PC-9 (cell line): ENCODE results near the gene CAMTA1.

Source experiments
- EZH2 ChIP-seq: fragments of 200-600 bp; sonication (generic); IDR thresholded peaks from 2 replicates; pipeline ENCODE4 v1.8.0; 2017; ENCODE audit warnings: antibody characterized with exemption, low read depth
- TF ChIP-seq, protein P1 (sequence below): fragments of 200-600 bp; sonication (generic); conservative IDR thresholded peaks from 2 replicates; pipeline ENCODE4 v1.6.1; 2017; ENCODE audit warnings: mixed run types, antibody characterized with exemption, mild to moderate bottlenecking, moderate library complexity

GRCh38 chr1:7606096-7606495 lies 820.8 kb downstream of the CAMTA1 start:
- TF ChIP-seq, protein P1, sequence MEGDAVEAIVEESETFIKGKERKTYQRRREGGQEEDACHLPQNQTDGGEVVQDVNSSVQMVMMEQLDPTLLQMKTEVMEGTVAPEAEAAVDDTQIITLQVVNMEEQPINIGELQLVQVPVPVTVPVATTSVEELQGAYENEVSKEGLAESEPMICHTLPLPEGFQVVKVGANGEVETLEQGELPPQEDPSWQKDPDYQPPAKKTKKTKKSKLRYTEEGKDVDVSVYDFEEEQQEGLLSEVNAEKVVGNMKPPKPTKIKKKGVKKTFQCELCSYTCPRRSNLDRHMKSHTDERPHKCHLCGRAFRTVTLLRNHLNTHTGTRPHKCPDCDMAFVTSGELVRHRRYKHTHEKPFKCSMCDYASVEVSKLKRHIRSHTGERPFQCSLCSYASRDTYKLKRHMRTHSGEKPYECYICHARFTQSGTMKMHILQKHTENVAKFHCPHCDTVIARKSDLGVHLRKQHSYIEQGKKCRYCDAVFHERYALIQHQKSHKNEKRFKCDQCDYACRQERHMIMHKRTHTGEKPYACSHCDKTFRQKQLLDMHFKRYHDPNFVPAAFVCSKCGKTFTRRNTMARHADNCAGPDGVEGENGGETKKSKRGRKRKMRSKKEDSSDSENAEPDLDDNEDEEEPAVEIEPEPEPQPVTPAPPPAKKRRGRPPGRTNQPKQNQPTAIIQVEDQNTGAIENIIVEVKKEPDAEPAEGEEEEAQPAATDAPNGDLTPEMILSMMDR = no peak
- TF ChIP-seq EZH2 = no peak
